ENCODE results near the gene F7. TPM values are rescaled to one million over a fixed set of nuclear protein-coding genes. Genes with fewer than 3 reads are reported as not detected.

The F7 gene
- total and polyA plus RNA-seq, 3 donors from 2014 or later = 2.2 to 4.9 (median 2.4) TPM

DNA sequence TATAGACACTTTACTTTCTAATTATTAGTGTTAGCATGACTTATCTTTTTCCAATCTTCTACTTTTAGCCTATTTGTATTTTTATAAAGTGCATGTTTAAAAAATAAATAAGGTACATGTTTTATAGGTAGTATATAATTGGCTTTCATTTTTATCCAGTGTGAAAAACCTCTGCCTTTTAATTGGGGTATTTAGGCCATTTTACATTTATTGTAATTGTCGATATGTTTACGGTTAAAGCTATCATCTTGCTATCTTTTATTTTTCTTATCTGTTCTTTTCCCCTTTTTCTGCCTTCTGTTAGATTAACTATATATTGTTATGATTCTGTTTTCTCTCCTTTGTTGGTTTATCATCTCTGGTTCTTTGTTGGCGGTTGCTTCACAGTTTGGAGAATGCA, 62.0 kb downstream of the F7 start:
- TF ChIP-seq, protein P1, sequence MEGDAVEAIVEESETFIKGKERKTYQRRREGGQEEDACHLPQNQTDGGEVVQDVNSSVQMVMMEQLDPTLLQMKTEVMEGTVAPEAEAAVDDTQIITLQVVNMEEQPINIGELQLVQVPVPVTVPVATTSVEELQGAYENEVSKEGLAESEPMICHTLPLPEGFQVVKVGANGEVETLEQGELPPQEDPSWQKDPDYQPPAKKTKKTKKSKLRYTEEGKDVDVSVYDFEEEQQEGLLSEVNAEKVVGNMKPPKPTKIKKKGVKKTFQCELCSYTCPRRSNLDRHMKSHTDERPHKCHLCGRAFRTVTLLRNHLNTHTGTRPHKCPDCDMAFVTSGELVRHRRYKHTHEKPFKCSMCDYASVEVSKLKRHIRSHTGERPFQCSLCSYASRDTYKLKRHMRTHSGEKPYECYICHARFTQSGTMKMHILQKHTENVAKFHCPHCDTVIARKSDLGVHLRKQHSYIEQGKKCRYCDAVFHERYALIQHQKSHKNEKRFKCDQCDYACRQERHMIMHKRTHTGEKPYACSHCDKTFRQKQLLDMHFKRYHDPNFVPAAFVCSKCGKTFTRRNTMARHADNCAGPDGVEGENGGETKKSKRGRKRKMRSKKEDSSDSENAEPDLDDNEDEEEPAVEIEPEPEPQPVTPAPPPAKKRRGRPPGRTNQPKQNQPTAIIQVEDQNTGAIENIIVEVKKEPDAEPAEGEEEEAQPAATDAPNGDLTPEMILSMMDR (IDR thresholded peaks at IDR 0.05) = no peak
- no peak for TF ChIP-seq POLR2A (IDR thresholded peaks at IDR 0.05)
- 98 to 99% methylated on average over 3 of the region's 3 CpGs for WGBS, 2 donors
- no peaks in the 10 kb centered on the region for H3K9me3 ChIP-seq
- H3K4me3 ChIP-seq = no peak overlapping the region
- DNase-seq = no peak
- no peaks in the 10 kb centered on the region for H3K27me3 ChIP-seq
- intact Hi-C loops (cut with DNase I; ENCODE audit: low total_unique reads) = no loop called here
- no peaks in the 10 kb centered on the region for H3K4me1 ChIP-seq
- H3K27ac ChIP-seq = no peak overlapping the region
- no peaks in the 10 kb centered on the region for H3K36me3 ChIP-seq (ENCODE audit: low read depth, missing control alignments)

DNA sequence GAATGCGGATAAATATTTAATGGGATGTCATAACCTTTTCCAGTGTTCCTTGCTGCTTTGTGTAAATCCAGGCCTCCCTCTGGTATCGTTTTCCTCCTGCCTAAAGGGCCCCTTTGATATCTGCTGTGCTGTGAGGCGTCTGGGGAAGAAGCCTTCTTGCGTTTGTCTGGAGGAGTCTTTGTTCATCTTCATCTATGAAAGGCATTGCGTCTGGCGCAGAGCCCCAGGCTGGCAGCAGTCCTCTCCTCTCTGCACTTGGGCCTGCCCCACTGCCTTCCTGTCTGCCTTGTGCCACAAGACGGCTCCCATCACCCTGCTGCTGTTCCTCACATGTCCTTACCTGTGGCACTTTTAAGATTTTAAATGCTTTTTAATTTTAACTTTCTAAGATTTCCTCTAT, 62.6 kb downstream of the F7 start:
- intact Hi-C loops (cut with DNase I; ENCODE audit: low total_unique reads) = no loop called here

DNA sequence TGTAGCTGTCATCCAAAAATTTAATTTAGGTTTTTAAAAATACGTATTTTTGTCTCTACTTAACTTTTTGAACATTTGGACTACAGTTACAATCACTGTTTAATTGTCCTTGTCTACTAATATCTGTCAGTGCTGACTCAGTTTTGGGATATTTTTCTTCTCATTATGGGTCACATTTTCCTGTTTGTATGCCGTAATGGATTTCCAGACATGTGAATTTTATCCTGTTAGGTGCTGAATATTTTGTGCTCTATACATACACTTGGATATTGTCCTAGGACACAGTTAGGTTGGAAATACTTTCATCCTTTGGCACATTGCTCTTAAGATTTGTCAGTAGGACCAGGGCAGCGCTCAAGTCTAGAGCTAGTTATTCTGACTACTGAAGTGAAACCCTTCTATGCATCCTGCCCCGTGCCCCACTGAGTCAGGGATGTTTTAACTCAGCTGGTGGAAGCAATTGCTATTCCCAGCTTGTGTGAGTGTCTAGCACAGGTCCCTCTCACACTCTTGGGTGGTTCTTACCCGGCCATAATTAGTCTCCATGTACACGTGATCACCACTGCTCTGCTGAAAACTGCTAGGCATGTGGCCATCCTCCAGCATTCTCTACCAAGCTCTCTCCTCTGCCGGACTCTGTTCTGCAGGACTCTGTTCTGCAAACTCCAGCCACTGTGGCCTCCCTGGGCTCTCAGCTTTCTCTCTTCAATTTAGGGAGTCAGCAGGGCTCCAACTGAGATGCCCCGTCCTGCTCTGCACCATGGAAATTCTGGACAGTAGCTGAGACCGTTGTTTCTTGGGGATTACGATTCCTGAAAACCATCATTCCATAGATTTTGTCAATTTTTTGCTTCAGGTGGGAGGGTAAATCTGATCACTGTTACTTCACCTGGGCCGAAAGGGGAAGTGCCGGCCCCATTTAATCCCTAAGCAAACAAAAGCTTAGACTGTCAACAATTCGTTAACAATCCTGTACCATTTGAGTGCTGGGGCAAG, 64.0 kb downstream of the F7 start:
- WGBS, 2 donors = 97% methylated on average over 13 of the region's 13 CpGs
- no peak for DNase-seq
- Histone ChIP-seq H3K4me3 (no peak overlapping the region), H3K27me3 (no peaks in the 10 kb centered on the region), H3K4me1 (no peaks in the 10 kb centered on the region), H3K27ac (no peak overlapping the region), H3K36me3 (ENCODE audit: low read depth, missing control alignments) (no peaks in the 10 kb centered on the region), H3K9me3 (no peaks in the 10 kb centered on the region)
- intact Hi-C loops (cut with DNase I; ENCODE audit: low total_unique reads) = no loop called here
- TF ChIP-seq POLR2A (IDR thresholded peaks at IDR 0.05) = no peak
- TF ChIP-seq, protein P1 (IDR thresholded peaks at IDR 0.05) = no peak

More for the DNA sequence above, 62.6 kb downstream of the F7 start:
- Histone ChIP-seq H3K9me3 (no peaks in the 10 kb centered on the region), H3K4me3 (no peak overlapping the region), H3K27ac (no peak overlapping the region), H3K4me1 (no peaks in the 10 kb centered on the region), H3K27me3 (no peaks in the 10 kb centered on the region), H3K36me3 (ENCODE audit: low read depth, missing control alignments) (no peaks in the 10 kb centered on the region)
- WGBS, 2 donors = 86 to 93% methylated on average over 7 of the region's 7 CpGs
- no peak for TF ChIP-seq POLR2A (IDR thresholded peaks at IDR 0.05)
- TF ChIP-seq, protein P1 (IDR thresholded peaks at IDR 0.05) = no peak
- no peak for DNase-seq

Small RNAs within 50 kb of the gene (small RNA-seq; reads per million reads assigned to genes)
- gene AL137002.1 = 0 reads per million in 2 donors

Other genes starting within 250 kb of the F7 start
- gene MCF2L, start 136.6 kb upstream of the F7 start, total RNA-seq = 10 to 100 TPM; 14.6 to 17.6 TPM
- gene MCF2L, start 136.6 kb upstream of the F7 start, polyA plus RNA-seq (ENCODE audit: insufficient read depth, low read depth, low replicate concordance) = 5.0 TPM
- 10 to 100 TPM; 19.9 to 33.7 TPM for gene F10, start 17.0 kb downstream of the F7 start, total RNA-seq
- 31.9 TPM for gene F10, start 17.0 kb downstream of the F7 start, polyA plus RNA-seq (ENCODE audit: insufficient read depth, low read depth, low replicate concordance)
- gene PROZ, start 52.9 kb downstream of the F7 start, total RNA-seq = under 1 TPM; 0.63 to 0.81 TPM
- 0.42 TPM for gene PROZ, start 52.9 kb downstream of the F7 start, polyA plus RNA-seq (ENCODE audit: insufficient read depth, low read depth, low replicate concordance)
- gene PCID2, start 102.9 kb downstream of the F7 start, total RNA-seq = 10 to 100 TPM; 72.2 to 73.4 TPM
- gene PCID2, start 102.9 kb downstream of the F7 start, polyA plus RNA-seq (ENCODE audit: insufficient read depth, low read depth, low replicate concordance) = 130 TPM
- gene CUL4A, start 103.8 kb downstream of the F7 start, total RNA-seq = 100 to 1,000 TPM; 152 to 168 TPM
- 103 TPM for gene CUL4A, start 103.8 kb downstream of the F7 start, polyA plus RNA-seq (ENCODE audit: insufficient read depth, low read depth, low replicate concordance)
- gene LAMP1, start 191.4 kb downstream of the F7 start, total RNA-seq = 100 to 1,000 TPM; 177 to 231 TPM
- 254 TPM for gene LAMP1, start 191.4 kb downstream of the F7 start, polyA plus RNA-seq (ENCODE audit: insufficient read depth, low read depth, low replicate concordance)